GM18520 (cell line): ENCODE data around the gene MATR3.
"Not testable (repeated sequence)": the region's sequence is repeated elsewhere in the genome, so short reads cannot be mapped to it uniquely, and the experiment has no call there.

Experiments used
- ATAC-seq: cut with Tn5 transposase; IDR thresholded peaks from one replicate; pipeline ENCODE4 v1.9.1; 2021; ENCODE audit not compliant: unreplicated experiment

The MATR3 gene, protein sequence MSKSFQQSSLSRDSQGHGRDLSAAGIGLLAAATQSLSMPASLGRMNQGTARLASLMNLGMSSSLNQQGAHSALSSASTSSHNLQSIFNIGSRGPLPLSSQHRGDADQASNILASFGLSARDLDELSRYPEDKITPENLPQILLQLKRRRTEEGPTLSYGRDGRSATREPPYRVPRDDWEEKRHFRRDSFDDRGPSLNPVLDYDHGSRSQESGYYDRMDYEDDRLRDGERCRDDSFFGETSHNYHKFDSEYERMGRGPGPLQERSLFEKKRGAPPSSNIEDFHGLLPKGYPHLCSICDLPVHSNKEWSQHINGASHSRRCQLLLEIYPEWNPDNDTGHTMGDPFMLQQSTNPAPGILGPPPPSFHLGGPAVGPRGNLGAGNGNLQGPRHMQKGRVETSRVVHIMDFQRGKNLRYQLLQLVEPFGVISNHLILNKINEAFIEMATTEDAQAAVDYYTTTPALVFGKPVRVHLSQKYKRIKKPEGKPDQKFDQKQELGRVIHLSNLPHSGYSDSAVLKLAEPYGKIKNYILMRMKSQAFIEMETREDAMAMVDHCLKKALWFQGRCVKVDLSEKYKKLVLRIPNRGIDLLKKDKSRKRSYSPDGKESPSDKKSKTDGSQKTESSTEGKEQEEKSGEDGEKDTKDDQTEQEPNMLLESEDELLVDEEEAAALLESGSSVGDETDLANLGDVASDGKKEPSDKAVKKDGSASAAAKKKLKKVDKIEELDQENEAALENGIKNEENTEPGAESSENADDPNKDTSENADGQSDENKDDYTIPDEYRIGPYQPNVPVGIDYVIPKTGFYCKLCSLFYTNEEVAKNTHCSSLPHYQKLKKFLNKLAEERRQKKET

DNA sequence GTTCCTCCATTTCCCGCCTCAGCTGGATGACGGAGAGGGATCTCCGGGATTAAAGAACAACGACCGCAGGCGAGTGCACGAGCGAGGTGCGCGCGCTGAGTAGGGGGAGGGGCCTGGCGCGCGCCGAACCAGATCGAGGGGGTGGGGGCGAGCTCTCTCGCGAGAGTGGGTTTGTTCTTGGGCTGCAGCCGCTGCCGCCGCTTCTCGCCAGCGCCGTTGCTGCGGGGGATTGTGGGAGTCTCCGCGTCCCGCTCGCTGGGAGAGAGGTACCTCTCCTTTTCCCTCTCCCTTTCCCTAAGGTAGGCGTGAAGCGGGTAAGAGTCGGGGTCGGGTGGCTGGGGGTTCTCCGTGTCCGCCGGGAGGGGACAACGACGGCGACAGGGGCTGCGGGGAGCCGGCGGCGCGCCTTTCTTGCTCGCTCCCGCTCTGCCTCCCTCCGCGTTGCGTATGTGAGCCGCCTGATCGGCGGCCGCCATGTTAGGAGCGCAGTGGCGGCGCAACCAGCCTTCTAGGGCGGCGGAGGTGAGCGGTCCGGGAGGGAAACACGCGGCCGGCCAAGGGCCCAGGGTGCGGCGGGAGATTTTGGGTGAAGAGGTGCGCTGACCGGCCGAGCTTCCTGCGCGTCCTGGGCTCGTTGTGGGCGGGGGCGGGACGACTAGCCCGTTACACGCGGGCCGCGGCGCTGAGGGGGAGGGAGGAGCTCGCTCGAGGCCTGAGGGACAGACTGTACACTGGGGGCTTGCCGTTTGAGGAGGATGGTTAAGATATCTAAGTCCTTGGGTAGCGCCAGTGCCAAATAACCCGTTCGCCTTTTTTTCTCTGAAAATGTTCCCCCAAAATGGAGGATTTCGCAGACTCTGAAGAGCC lies at the start of gene MATR3:
TSS of gene MATR3 (plus strand) at position 234 of the 867 bp plus-strand sequence. CDS start 13,676 bp downstream, outside the sequence.
- ATAC-seq = peak; percentile 57

DNA sequence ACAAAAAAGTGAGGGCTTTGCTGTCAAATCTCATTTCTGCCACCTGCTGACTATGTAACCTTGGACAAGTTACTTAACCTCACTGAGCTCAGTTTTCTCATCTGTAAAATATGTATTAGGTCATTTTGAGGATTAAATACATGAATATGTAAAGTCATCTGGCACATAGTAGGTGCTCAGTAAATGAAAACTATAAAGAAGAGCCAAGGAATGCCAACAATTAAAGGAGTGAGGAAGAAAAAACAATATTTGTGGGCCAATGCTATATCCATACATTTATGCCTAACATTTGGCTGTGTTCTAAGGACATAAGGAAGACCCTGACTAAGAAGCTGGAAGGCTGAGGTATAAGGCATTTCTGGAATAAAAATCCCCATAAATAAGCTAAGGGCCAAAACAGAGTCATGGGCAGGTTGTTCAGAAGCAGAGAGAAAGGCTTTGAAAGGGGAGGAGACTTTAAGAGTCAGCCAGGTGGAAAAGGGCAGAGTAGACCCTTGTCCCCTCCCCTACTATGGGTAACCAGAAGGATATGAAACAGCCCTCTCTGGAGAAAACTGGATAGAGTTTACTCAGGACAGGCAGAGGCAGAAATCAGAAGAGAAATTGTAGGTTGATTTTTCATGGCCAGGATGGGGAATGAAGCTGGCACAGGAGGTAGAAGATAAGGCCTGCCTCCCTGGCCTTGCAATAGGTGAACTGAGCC lies 47.8 kb upstream of the MATR3 start:
- no peak for ATAC-seq

DNA sequence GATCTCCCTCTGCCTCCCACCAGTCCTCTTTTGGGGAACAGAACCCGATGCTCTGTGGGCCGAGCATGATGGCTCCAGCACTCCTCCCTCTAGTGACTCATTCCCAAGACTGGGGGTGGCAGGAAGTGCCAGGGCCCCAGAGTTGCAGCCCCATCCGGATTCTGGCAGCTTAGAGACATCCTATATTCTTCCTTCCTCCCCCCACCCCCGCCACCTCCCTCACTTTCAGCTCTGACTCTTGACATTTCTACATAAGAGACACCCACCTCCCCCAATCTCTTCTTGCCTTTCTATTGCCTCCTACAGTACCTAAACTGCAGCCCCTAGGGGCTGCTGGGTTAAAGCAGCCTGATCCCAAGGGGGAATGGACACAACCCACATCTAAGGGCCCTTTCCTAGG lies 47.1 kb upstream of the MATR3 start:
- no peak for ATAC-seq

DNA sequence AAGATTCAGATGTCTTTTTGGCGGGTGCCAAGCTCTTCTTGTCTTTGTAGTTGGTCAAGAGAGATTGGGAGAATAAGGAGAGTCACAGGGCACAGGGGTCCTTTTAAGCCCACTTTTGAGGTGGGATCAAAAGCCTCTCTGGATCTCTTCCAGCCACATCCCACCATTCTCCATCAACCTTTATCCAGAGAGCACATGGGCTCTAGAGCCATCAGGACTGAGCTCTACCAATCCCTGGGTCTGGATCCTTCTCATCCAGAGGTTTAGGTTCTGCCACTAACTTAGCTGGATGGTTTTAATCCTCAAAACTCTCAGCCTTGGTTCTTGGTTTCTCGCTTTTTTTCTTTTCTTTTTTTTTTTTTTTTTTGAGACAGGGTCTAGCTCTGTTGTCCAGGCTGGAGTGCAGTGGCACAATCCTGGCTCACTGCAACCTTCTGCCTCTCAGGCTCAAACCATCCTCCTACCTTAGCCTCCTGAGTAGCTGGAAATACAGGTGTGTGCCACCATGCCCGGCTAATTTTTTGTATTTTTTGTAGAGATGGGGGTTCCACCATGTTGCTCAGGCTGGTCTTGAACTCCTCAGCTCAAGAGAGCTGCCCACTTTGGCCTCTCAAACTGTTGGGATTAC lies 44.6 kb upstream of the MATR3 start:
- no peak for ATAC-seq

DNA sequence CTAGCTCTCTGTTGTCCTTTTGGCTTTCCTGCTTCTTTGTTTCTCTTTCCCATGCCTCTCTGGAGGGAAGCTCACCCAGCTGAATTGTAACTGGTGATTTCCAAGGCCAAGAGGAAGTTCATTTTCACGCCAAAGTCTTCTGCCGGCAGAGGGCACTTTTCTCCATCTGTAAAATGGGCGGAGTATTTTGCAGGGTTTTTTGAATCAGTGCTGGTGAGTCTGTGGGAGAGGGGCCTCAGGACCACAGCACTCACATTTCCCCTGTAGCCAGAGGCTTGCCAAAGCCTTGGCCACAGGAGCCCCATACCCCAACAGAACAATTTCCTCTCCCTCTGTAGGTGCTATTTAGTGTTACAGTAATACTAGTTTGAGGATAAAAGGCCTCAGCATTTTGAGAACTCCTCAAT lies 42.3 kb upstream of the MATR3 start:
- ATAC-seq = no peak

DNA sequence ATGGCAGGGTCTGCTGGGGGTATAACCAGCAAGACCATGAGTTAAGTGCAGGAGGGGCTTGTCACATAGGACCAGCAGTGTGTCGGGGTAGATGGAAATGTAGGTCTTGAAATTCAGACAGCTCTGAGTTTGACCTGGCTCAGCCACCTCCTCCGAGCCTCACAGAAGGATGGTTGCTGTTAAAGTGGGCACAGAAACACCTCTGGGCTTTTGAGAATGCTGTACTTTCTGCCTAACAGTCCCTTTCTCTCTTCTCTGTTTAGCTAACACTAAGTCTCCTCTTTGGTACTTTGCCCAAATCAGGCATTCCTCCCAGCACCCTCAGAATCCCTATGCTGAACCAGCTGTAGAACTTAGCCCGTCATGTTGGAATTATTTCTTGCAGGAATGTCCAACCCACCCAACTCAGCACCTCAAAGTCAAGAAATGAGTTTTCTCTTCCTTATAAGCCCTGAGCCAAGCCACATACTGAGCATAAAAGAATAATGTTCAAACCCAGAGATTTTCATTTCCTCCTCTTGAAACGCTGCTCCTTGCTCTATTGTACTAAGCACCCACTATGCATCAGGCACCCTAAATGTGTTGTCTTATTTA lies 41.7 kb upstream of the MATR3 start:
- ATAC-seq = no peak

DNA sequence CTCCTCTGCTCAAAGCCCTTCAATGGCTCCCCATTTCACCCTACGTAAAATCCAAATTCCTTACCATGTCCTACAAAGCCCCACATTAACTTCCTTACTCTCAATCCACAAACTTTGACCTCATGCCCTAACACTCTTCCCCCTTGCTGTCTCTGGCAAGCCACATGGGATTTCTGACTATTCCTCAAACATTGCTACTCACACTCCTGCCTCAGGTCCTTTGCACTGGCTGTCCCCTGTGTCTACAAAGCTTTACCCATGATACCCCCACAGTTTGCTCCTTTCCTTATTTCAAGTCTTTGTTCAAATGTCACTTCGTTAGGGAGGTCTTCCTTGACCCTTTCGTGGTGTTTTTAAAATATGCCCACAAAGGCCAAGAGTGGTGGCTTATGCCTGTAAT lies 40.4 kb upstream of the MATR3 start:
- ATAC-seq = no peak

DNA sequence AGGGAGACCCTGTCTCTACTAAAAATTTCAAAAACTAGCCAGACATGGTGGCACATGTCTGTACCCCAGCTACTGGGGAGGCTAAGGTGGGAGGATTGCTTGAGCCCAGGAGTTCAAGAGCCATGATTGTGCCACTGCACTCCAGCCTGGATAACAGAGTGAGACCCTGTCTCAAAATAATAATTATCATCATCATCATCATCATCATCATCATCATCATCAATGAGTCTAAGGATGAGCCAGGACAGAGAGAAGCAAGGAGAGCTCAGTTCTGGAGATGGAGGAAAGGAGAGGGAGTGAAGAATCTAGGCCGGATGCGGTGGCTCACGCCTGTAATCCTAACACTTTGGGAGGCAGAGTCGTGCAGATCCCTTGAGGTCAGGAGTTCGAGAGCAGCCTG lies 36.7 kb upstream of the MATR3 start:
- ATAC-seq = no peak

DNA sequence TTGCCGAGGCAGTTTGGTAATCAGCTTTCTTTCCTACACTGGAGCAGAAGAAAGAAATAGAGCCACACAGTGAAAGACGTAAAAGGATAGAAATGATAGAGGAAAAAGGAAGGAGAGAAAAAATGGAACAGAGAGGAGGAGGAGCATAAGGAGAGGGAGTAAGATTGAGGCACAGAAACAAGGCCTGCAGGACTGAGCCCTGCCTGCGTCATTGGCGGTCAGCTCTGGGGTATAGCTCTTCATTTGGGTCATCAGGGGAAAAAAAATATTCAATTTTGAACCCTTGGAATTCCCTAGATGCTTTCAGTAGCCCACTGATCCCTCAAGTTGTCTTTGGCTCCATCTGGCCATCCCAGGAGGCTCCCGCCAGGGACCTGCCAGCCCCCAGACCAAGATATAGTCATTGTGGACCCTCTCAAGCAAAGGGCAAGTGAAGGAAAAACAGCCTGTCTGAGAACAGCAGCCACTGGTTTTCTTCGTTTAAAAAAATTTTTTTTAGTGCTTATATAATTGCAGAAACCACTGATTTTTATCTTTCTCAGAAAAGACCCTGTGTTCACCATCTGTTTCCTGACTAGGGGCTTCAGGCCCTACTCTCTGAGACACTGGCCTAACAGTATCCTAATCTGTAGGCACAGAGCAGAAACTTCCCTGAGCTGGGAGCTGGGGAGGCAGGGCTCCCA lies 31.3 kb upstream of the MATR3 start:
- no peak for ATAC-seq

DNA sequence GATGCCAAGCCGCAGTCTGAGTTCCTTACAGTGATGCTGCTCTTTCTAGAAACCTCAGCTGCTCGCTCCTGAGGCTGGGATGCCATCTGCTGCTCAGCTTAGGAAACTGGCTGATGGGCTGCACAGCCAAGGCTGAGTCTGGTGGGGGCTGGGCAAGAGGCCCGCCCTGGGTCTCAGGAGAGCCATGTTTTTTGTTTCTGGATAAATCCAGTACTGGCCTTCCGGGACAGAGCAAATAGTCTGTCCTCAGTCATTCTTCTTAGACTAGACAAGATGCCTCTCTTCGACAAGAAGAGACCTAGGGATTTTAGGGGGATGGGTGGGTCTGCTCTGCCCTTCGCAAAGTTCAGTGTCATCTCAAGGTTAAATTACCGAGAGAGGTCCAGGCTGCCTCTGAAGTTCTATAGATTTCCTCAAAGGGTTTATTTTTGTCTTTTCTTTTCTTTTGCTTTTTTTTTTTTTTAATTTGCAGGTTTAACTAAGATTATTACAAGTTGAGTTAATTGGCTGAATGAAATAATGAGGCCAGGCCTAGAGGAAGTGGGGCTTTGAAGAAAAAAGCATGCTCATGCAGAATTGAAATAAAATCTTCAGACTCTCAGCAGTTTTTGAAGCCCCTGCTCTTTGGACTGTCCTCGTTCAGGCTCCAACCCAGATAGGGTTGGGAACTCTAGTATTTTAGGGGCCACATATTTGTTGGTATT lies 30.6 kb upstream of the MATR3 start:
- peak; percentile 45 for ATAC-seq

DNA sequence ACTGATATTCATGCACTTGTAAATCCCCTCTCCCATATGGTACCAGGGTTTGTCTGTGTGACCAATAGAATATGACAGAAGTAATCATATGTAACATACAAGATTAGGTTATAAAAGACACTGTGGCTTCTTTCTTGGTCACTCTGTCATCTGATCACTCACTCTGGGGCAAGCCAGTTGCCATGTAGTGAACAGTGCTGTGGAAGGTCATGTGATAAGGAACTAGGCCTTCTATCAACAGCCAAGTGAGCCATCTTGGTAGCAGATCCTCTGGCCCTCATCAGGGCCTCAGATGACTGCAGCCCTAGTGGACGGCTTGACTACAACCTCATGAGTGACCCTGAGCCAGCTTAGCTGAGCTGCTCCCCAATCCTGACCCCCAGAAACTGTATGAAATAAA lies 30.0 kb upstream of the MATR3 start:
- no peak for ATAC-seq

DNA sequence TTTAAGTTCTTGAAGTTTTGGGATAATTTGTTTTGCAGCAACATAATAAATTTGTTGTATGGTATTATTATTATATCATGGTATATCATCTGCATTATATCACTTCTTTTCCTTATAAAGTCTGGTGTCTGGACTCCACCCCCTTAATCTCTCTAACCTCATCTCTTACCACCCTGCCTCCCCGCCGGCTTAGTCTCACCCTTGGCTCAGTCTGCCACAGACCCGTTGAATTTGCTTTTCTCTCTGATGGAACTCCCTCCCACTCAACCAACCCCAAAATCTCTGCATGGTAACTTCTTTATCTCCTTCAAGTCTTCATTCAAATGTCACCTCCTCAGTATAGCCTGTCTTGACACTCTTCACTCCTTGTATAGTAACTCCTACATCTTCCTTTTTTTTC lies 29.6 kb upstream of the MATR3 start:
- ATAC-seq = no peak

DNA sequence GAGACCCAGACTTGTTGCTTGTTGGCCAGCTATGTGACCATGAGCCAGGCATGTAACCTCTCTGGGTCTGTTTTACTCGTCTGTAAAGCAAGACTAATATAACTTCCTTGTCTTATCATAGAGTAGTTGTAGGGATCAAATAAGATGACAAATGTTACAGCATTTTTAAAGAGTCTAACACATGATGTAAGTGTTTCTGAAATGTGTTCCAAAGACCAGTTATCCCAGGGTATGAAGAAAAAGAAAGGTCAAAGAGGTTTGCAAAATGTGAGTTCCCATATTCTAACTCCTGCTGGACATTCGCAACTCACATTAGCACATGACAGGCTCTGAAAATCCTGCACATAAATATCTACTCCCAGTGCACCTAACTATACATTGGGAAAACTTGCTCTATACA lies 28.5 kb upstream of the MATR3 start:
- ATAC-seq = no peak

DNA sequence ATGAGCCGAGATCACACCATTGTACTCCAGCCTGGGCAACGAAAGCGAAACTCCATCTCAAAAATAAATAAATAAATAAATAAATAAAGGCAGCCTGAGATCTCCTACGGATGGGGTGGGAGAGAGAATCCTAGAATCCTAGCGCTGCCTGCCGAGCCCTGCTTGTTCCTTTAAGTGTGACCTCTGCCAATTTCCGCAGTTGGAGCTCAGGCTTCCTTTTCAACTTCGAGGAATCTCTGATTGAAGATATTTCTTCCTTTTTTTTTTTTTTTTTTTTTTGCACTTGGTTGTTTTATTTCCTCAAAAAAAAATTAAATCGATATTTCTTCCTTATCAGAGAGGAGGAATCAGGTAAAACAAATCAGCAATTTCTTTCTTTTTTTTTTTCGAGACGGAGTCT lies 27.3 kb upstream of the MATR3 start:
- ATAC-seq = no peak

DNA sequence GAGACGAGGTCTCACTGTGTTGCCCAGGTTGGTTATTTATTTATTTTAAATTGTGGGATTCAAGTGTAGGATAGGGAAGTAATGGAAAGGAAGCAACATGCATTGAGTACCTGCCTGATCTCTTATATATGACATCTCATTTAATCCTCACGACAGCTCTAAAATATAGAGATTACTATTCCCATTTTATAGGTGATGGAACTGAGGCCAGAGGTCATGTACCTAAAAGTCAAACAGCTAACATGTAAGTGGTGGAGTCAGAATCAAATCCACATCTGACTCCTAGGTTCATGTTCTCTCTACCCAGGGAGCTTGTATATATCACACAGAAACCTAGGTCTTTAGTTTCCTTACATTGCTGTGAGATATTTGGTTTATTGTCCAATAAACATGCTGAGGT lies 26.1 kb upstream of the MATR3 start:
- no peak for ATAC-seq

DNA sequence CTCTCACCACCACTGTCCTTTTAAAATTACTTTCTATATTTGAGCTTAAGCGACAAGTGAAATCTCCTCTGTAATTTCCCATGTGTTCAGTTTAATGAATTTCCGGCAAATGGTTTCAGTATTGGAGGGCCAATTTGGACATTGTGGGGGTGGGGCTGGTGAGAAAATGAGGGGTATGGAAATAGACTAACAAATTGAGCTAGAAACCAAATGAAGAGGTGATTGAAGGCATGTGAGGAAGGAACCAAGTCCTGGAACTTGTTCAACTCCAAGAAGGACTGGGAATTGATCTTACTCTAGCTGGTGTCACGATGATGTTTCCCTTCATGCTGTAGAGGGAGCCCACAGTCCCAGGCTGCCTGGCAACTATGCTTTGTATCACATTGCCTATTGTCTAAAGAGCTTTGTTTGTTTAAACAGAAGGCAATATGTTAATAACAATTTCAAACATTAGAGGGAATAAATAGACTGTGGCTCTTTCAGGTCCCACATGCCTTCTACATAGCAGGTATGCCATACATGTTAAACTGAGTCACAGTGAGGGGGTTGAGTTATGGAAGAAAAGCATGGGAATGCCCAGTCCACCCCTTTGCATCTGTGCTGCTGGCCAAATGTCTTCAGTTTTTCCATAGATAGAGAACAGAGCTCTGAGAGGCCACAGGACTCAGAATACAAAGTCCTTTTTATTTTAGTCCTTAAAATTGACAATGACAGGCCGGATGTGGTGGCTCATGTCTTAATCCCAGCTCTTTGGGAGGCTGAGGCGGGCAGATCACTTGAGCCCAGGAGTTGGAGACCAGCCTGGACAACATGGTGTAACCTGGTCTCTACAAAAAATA lies 25.0 kb upstream of the MATR3 start:
- ATAC-seq = no peak

DNA sequence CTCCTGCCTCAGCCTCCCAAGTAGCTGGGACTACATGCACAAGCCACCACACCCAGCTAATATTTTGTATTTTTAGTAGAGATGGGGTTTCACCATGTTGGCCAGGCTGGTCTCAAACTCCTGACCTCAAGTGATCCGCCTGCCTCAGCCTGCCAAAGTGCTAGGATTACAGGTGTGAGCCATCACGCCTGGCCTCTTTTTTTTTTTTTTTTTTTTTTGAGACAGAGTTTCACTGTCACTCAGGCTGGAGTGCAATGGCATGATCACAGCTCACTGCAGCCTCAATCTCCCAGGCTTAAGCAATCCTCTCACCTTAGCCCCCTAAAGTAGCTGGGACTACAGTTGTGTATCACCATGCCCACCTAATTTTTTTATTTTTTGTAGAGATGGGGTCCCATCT lies 22.8 kb upstream of the MATR3 start:
- not testable (repeated sequence) for ATAC-seq
